Naive thymus-derived CD8-positive, alpha-beta T cell (primary cell): ENCODE measurements around the gene LEFTY2. TPM values are rescaled to one million over a fixed set of nuclear protein-coding genes. Genes with fewer than 3 reads are reported as not detected.

ENCODE experiments used
- microRNA-seq: library from miRNA; unstranded; fragments of <30 nt; microRNA quantifications from one replicate; pipeline ENCODE4 v1.2.0, GENCODE V29; 2022; ENCODE audit warnings: borderline microRNAs expressed
- polyA plus RNA-seq, 3 donors: library from polyadenylated mRNA; unstranded; fragments of 300-500 nt; fragmentation: Illumina TruSeq; gene quantifications; one replicate each; pipeline ENCODE4 v1.2.3, GENCODE V29; 2021
- total RNA-seq, 8 experiments: library from RNA in 2 of 8; stranded (reverse) in 2 of 8; gene quantifications; one replicate each; pipeline ENCODE4 v1.2.3 and lab custom pipeline; 2021 to 2026

The LEFTY2 gene
- total and polyA plus RNA-seq, 5 experiments from 2014 or later, result 0.19 to 0.75 (median 0.64) TPM; not detected in 2

Small RNA genes lying within 50 kb of the gene (microRNA-seq; reads per million reads assigned to microRNA genes)
- gene MIR6741, result 1.0 reads per million

Other genes with a start within 250 kb of the LEFTY2 start
- 100 to 1,000 TPM; 168 to 181 TPM for gene SRP9, start 163.4 kb downstream of the LEFTY2 start, total RNA-seq
- gene SRP9, start 163.4 kb downstream of the LEFTY2 start, polyA plus RNA-seq, result 100 to 1,000 TPM; 273 to 350 (median 288) TPM
- gene EPHX1, start 131.1 kb downstream of the LEFTY2 start, total RNA-seq, result 1 to 10 TPM; 5.4 to 5.9 TPM
- 1 to 10 TPM; 1.6 to 2.8 (median 2.0) TPM for gene EPHX1, start 131.1 kb downstream of the LEFTY2 start, polyA plus RNA-seq
- gene TMEM63A, start 58.8 kb downstream of the LEFTY2 start, total RNA-seq, result 100 to 1,000 TPM; 427 to 436 TPM
- 10 to 100 TPM; 34.4 to 53.5 (median 45.1) TPM for gene TMEM63A, start 58.8 kb downstream of the LEFTY2 start, polyA plus RNA-seq
- gene LEFTY1, start 52.1 kb downstream of the LEFTY2 start, total RNA-seq, result not detected
- under 1 TPM in 1 of 3 donors, not detected in 2; 0.22 TPM for gene LEFTY1, start 52.1 kb downstream of the LEFTY2 start, polyA plus RNA-seq
- 100 to 1,000 TPM; 132 to 153 TPM for gene PYCR2, start 17.0 kb downstream of the LEFTY2 start, total RNA-seq
- gene PYCR2, start 17.0 kb downstream of the LEFTY2 start, polyA plus RNA-seq, result 100 to 1,000 TPM in 2 of 3 donors, 10 to 100 TPM in 1; 75.0 to 152 (median 121) TPM
- gene SDE2, start 58.1 kb upstream of the LEFTY2 start, total RNA-seq, result 10 to 100 TPM; 21.7 to 22.5 TPM
- gene SDE2, start 58.1 kb upstream of the LEFTY2 start, polyA plus RNA-seq, result 10 to 100 TPM in 1 of 3 donors, 1 to 10 TPM in 2; 5.1 to 12.0 (median 7.2) TPM
- gene H3-3A, start 121.5 kb upstream of the LEFTY2 start, total RNA-seq, result 100 to 1,000 TPM; 440 to 444 TPM
- 100 to 1,000 TPM; 736 to 904 (median 888) TPM for gene H3-3A, start 121.5 kb upstream of the LEFTY2 start, polyA plus RNA-seq
- 10 to 100 TPM; 30.6 to 33.2 TPM for gene ACBD3, start 245.5 kb upstream of the LEFTY2 start, total RNA-seq
- gene ACBD3, start 245.5 kb upstream of the LEFTY2 start, polyA plus RNA-seq, result 10 to 100 TPM; 11.2 to 16.1 (median 11.8) TPM